ENCODE results near the gene FSTL5. TPM values are rescaled to one million over a fixed set of nuclear protein-coding genes. Genes with fewer than 3 reads are reported as not detected.

The FSTL5 gene
- total RNA-seq, 2 experiments from 2014 or later, result not detected

- CTCF ChIA-PET (ENCODE audit: unreplicated experiment), result no interaction called here
- intact Hi-C loops (cut with micrococcal nuclease; ENCODE audit: unreplicated experiment), result no loop called here
- Histone ChIP-seq H3K4me1 (ENCODE audit: insufficient read depth, low read length, poor library complexity, severe bottlenecking) (no peaks in the 10 kb centered on the region), H4K20me1 (ENCODE audit: insufficient read depth, low read length) (no peaks in the 10 kb centered on the region), H2AFZ (ENCODE audit: low read length) (no peak overlapping the region), H3K36me3 (ENCODE audit: insufficient read depth, low read length) (no peaks in the 10 kb centered on the region), H3K27ac (ENCODE audit: low read depth, low read length, poor library complexity, severe bottlenecking) (no peak overlapping the region), H3K9me3 (ENCODE audit: low read length) (no peaks in the 10 kb centered on the region), H3K79me2 (ENCODE audit: insufficient read depth, low read depth, low read length) (no peaks in the 10 kb centered on the region), H3K9me2 (ENCODE audit: insufficient read depth, low read length) (no peaks in the 10 kb centered on the region), H3K4me2 (ENCODE audit: low read length) (no peak overlapping the region), H3K4me3 (ENCODE audit: low read depth, low read length, poor library complexity, severe bottlenecking) (no peak overlapping the region)
- no peak for TF ChIP-seq CTCF (conservative IDR thresholded peaks at IDR 0.05; ENCODE audit: low read length)
- TF ChIP-seq EZH2phosphoT487 (IDR thresholded peaks at IDR 0.05; ENCODE audit: borderline replicate concordance, low read depth, low read length), result no peak
- POLR2A ChIA-PET, result no interaction called here
- DNase-seq (ENCODE audit: low spot score), result no peak
- BruUV-seq (replicated peaks), result no TSS peak
Observed at GRCh38 chr4:161813889-161814288, 349.9 kb downstream of the FSTL5 start.

- Histone ChIP-seq H3K79me2 (ENCODE audit: insufficient read depth, low read depth, low read length) (no peaks in the 10 kb centered on the region), H3K9me3 (ENCODE audit: low read length) (no peaks in the 10 kb centered on the region), H2AFZ (ENCODE audit: low read length) (no peak overlapping the region), H3K36me3 (ENCODE audit: insufficient read depth, low read length) (no peaks in the 10 kb centered on the region), H3K9me2 (ENCODE audit: insufficient read depth, low read length) (no peaks in the 10 kb centered on the region), H4K20me1 (ENCODE audit: insufficient read depth, low read length) (no peaks in the 10 kb centered on the region), H3K4me2 (ENCODE audit: low read length) (no peak overlapping the region), H3K27ac (ENCODE audit: low read depth, low read length, poor library complexity, severe bottlenecking) (no peak overlapping the region), H3K4me1 (ENCODE audit: insufficient read depth, low read length, poor library complexity, severe bottlenecking) (no peaks in the 10 kb centered on the region), H3K4me3 (ENCODE audit: low read depth, low read length, poor library complexity, severe bottlenecking) (no peak overlapping the region)
- BruUV-seq (replicated peaks), result no TSS peak
- intact Hi-C loops (cut with micrococcal nuclease; ENCODE audit: unreplicated experiment), result no loop called here
- ChIA-PET CTCF (ENCODE audit: unreplicated experiment) (no interaction called here), POLR2A (no interaction called here)
- TF ChIP-seq CTCF (conservative IDR thresholded peaks at IDR 0.05; ENCODE audit: low read length) (no peak), EZH2phosphoT487 (IDR thresholded peaks at IDR 0.05; ENCODE audit: borderline replicate concordance, low read depth, low read length) (no peak)
- no peak for DNase-seq (ENCODE audit: low spot score)
Observed at GRCh38 chr4:161813389-161813788, 350.4 kb downstream of the FSTL5 start.

- POLR2A ChIA-PET, result interaction anchor here (1.4 kb wide), 1 partner anchor 14 kb away, joined by 3 read pairs; no protein-coding TSS in a partner anchor
- intact Hi-C loops (cut with micrococcal nuclease; ENCODE audit: unreplicated experiment), result no loop called here
- Histone ChIP-seq H3K4me3 (ENCODE audit: low read depth, low read length, poor library complexity, severe bottlenecking) (no peak overlapping the region), H4K20me1 (ENCODE audit: insufficient read depth, low read length) (no peaks in the 10 kb centered on the region), H3K9me3 (ENCODE audit: low read length) (no peaks in the 10 kb centered on the region), H3K4me2 (ENCODE audit: low read length) (no peak overlapping the region), H2AFZ (ENCODE audit: low read length) (no peak overlapping the region), H3K27ac (ENCODE audit: low read depth, low read length, poor library complexity, severe bottlenecking) (no peak overlapping the region), H3K36me3 (ENCODE audit: insufficient read depth, low read length) (no peaks in the 10 kb centered on the region), H3K9me2 (ENCODE audit: insufficient read depth, low read length) (no peaks in the 10 kb centered on the region), H3K79me2 (ENCODE audit: insufficient read depth, low read depth, low read length) (no peaks in the 10 kb centered on the region), H3K4me1 (ENCODE audit: insufficient read depth, low read length, poor library complexity, severe bottlenecking) (no peaks in the 10 kb centered on the region)
- no peak for DNase-seq (ENCODE audit: low spot score)
- TF ChIP-seq EZH2phosphoT487 (IDR thresholded peaks at IDR 0.05; ENCODE audit: borderline replicate concordance, low read depth, low read length) (no peak), CTCF (conservative IDR thresholded peaks at IDR 0.05; ENCODE audit: low read length) (no peak)
- BruUV-seq (replicated peaks), result no TSS peak
- CTCF ChIA-PET (ENCODE audit: unreplicated experiment), result no interaction called here
Observed at GRCh38 chr4:161803171-161803570, 360.6 kb downstream of the FSTL5 start.

Data from OCI-LY7 (cell line).